ENCODE measurements around the gene DSP.

Gene DSP

DNA sequence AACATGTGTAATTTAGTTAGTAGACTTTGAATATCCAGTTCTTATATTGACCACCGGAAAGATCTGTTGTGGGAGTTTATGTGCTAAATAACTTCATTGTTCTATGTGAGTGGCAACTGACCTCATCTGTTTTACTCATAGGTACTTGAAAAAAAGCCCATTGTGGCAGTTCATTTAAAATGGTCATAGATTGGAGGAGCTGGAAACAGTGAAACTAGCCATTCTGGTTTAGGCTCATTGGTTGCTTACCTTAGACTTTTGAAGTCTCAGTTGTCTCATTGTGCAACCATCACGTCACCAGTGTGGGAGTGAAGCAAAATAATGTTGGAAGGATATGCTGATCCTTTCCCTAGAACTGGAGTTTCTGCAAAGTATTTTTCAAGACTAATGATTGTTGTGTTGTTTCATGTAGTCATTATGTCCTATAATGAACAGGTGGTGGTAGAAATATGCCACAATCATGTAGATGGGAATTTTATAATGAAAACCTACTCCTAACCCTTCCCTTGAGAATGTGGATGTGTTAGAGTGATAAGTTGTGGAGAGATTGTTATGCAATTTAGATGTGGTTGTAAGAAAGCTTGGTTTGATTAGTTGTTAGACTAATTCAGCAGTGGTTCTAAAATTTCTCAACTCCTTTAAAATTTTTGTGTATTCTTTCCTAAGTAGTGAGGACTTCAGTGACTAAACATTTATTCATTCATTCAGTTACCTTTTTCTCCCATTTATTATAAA, 18.3 kb downstream of the DSP start:
- peak; percentile 73 for DNase-seq (ENCODE audit: low spot score)

- no peak for DNase-seq (ENCODE audit: low spot score)
These were observed 19.9 kb downstream of the DSP start for GRCh38 chr6:7561153-7561964.

DNA sequence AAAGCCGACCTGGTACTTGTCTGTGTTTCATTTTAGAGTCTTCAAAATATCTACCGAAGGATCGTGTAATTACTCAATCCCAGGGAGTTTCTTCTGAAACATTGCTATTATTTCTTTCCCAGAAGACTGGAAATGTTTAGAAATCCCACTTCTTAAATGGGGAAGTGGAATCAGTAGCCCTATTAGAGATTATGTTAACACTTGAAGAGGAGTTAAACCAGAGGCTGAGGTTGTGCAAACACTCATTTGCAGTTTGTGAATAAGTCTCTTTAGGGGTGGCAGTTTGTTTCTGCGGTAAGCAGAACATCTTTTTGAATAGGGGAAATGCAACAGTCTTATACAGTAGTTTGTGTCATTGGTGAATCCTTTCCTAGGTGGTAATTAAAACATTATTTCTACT, 21.3 kb downstream of the DSP start:
- no peak for DNase-seq (ENCODE audit: low spot score)

GRCh38 chr6:7566107-7566506, 24.6 kb downstream of the DSP start:
- no peak for DNase-seq (ENCODE audit: low spot score)

- DNase-seq (ENCODE audit: low spot score), result no peak
These were observed 25.2 kb downstream of the DSP start for GRCh38 chr6:7566617-7567173.

DNA sequence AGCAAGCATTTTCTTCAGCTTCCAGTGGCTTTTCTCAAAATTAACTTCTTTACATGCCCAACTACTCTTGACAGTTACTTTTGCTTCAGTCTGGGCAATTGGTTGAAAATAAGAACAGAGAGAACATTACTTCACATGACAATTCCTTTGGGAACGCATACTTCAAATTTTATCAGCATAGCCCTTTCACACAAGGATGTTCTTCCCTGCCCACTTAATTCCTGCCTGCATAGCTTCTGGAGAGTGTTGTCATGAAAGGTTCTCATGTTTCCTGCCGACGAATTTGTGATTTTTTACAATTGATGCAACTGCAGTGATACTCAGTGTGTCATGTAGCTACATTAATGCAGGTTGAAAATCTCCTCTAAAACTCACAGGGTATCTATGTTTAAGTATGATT, 26.6 kb downstream of the DSP start:
- DNase-seq (ENCODE audit: low spot score), result peak; percentile 59

DNA sequence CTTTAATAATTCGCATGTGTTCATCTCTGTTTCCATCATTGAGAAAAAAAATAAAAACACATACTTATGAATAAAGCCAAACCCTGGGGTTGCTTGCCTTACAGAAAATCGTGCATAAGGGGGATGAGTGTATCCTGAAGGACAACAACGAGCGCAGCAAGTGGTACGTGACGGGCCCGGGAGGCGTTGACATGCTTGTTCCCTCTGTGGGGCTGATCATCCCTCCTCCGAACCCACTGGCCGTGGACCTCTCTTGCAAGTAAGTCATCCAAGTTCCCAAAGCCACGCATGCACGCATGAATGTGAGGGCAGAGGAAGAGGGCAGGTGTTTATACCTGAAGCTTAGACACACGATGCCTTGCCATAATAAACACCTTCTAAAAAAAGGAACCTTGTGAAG, 27.6 kb downstream of the DSP start:
- DNase-seq (ENCODE audit: low spot score), result no peak

- DNase-seq (ENCODE audit: low spot score), result no peak
These were observed 30.9 kb downstream of the DSP start for GRCh38 chr6:7572213-7572943.

DNA sequence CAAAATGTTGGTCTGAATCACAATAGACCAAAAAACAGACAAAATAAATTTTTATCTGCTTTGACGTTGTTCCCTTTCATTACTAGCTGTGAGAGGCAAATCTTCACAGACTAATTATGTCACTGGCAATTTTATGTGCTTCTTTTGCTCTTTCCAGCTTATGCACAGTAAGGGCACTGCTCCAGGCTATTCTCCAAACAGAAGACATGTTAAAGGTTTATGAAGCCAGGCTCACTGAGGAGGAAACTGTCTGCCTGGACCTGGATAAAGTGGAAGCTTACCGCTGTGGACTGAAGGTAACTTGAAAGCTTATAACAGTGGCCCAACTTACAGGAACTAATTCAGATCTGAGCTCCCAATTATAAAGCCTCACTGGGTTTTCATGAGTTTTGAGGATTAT, 33.0 kb downstream of the DSP start:
- DNase-seq (ENCODE audit: low spot score), result no peak

DNA sequence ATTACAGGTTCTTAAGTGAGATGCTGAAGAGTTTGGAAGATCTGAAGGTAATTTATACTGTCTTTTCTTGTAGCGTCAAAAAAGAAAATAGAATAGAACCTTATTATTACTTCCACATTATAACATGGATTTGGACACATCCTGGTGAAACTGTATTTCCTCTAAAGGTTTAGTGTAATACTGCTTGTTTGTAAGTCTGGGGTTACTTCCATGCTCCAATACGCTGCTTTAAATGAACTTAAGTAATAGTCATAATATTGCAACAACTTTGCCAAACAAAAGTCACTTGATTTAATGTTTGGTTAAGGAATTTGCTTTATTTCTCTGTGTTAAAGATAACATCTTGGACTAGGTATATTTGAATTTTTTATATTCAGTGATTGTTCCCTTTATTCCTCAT, 37.0 kb downstream of the DSP start:
- DNase-seq (ENCODE audit: low spot score), result no peak

GRCh38 chr6:7578931-7579330, 37.5 kb downstream of the DSP start:
- DNase-seq (ENCODE audit: low spot score), result no peak

- no peak for DNase-seq (ENCODE audit: low spot score)
These were observed 38.4 kb downstream of the DSP start for GRCh38 chr6:7579851-7580250.

DNA sequence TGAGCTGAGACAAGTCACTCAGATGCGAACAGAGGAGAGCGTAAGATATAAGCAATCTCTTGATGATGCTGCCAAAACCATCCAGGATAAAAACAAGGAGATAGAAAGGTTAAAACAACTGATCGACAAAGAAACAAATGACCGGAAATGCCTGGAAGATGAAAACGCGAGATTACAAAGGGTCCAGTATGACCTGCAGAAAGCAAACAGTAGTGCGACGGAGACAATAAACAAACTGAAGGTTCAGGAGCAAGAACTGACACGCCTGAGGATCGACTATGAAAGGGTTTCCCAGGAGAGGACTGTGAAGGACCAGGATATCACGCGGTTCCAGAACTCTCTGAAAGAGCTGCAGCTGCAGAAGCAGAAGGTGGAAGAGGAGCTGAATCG, 39.1 kb downstream of the DSP start:
- no peak for DNase-seq (ENCODE audit: low spot score)

DNA sequence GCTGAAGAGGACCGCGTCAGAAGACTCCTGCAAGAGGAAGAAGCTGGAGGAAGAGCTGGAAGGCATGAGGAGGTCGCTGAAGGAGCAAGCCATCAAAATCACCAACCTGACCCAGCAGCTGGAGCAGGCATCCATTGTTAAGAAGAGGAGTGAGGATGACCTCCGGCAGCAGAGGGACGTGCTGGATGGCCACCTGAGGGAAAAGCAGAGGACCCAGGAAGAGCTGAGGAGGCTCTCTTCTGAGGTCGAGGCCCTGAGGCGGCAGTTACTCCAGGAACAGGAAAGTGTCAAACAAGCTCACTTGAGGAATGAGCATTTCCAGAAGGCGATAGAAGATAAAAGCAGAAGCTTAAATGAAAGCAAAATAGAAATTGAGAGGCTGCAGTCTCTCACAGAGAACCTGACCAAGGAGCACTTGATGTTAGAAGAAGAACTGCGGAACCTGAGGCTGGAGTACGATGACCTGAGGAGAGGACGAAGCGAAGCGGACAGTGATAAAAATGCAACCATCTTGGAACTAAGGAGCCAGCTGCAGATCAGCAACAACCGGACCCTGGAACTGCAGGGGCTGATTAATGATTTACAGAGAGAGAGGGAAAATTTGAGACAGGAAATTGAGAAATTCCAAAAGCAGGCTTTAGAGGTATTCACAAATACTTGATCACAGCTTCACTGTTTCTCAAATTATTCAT, 39.6 kb downstream of the DSP start:
- no peak for DNase-seq (ENCODE audit: low spot score)

GRCh38 chr6:7585287-7585930, 43.9 kb downstream of the DSP start:
- no peak for DNase-seq (ENCODE audit: low spot score)

GRCh38 chr6:7587631-7588100, 46.2 kb downstream of the DSP start:
- DNase-seq (ENCODE audit: low spot score), result no peak

DNA sequence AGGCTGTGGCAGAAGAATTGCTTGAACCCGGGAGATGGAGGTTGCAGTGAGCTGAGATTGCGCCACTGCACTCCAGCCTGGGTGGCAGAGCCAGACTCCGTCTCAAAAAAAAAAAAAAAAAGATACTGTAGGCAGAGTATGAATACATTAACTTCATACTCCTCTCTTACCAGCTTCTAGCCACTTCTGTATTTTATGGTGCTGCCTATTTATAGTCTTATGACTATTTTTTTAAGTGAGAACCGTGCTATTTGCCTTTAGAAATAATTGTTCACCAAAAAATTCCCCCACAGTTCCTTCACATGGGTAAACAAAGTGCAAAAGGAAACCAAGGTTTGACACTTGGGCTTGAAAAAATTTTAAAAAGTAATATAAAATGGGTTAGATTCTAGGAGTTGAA, 47.0 kb downstream of the DSP start:
- DNase-seq (ENCODE audit: low spot score), result no peak

DNA sequence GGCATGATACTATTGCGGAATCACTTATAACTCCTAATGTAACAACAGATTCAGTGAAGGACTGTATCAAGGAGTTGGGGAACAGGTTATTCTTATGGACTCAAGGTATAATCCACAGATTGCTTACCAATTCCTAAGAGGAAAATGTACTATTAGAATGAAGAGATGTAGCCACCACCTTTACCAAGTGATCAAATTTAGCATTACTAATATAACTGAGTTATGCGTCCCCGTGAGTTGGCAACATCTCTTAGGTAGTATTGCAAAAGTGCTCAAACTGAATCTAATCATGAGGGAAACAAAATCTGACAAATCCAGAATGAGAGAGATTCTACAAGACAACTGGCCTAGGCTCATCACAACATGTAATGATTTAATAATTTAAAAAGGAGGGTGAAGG, 47.8 kb downstream of the DSP start:
- DNase-seq (ENCODE audit: low spot score), result no peak

GRCh38 chr6:7589949-7590917, 48.8 kb downstream of the DSP start, which contains the start of gene SNRNP48:
Gene SNRNP48 (plus strand): TSS chr6:7590198. CDS start chr6:7590258, 60 bp downstream.
- DNase-seq (ENCODE audit: low spot score), result peak; percentile 95

GRCh38 chr6:7590918-7591302, 49.4 kb downstream of the DSP start:
- DNase-seq (ENCODE audit: low spot score), result no peak

Data from COLO829 (cell line).